Activated CD8-positive, alpha-beta memory T cell treated with anti-CD3 and anti-CD28 coated beads for 24 hours (primary cell): ENCODE data around the gene ATP6V1B1.

Experiments
- DNase-seq: peaks from one replicate; pipeline ENCODE4 v3.0.0-alpha.2; 2020

ATP6V1B1 gene

DNA sequence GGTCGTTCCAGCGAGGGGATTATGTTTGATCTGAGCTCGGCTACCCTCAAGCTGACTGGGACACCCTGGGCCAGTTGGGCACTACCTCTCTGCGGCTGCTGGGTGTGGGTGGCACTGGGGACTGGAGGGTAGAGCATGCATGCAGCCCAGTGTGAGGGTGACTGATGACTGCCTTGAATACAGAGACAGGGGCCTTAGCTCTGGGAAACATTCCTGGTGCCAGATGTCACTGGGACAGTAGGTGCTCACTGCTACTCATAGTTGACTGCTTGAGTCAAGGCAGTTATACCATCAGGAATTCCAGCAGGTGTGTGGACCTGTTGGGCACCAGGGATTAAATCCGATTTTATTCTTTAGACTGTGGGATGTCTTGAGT is 33.6 kb upstream of the ATP6V1B1 start:
- DNase-seq: no peak

DNA sequence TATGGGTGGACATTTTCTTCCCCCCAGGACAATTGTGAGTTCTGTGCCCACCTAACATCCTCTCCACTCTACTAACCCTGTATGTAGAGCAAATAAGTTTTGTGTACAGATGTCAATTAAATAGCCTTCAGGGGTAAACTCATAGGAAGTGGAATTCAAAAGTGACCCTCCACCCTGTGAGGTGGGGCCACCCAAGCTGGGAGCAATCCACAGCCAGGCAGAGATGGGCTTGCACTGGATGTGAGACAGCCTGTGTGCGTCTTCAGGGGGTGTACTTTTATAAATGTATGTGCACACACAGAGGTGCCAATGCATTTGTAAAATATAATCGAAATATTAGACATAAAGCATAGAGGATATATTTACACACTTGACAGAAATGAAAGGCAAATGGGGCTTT is 33.1 kb upstream of the ATP6V1B1 start:
- no peak for DNase-seq

GRCh38 chr2:70903171-70903570 is 32.5 kb upstream of the ATP6V1B1 start:
- no peak for DNase-seq

DNA sequence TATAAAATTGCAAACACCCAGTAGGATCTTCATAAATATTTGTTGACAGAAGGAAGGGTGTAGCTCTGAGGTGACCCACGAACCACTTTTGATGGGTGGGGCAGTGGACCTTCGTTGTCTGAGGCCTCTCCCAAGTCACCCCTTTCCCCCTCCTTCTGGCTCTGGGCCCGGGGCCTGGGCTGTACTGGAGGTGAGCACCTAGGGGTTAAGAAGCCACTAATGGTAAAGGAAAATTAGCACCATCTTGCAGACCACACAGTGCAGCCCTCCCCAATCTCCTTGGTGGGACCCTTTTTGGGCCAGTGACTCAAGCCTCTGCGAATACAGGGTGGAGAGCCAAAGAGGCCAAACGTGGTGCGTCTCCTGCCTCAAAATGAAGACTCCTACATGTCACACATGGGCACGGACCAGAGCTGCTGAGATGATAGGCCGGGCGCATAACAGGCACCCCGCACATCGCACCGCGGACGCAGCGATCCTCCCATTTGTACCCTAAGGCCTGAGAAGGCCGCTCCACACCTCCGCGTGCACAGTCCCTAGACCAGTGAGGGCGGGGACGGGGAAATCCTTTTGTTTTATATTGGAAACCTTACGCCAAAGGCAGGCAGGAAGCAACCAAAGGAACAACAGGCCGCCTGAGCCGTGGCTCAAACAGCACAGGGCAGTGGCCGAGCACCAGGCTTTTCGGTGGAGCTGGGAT is 31.9 kb upstream of the ATP6V1B1 start:
- DNase-seq: no peak

- peak; percentile 55 for DNase-seq
Observed at GRCh38 chr2:70904371-70905216, 31.1 kb upstream of the ATP6V1B1 start.

- peak; percentile 55 for DNase-seq
Observed at GRCh38 chr2:70905443-70906421, 30.0 kb upstream of the ATP6V1B1 start.

- DNase-seq: peak; percentile 50
Observed at GRCh38 chr2:70906439-70907005, 29.2 kb upstream of the ATP6V1B1 start.

DNA sequence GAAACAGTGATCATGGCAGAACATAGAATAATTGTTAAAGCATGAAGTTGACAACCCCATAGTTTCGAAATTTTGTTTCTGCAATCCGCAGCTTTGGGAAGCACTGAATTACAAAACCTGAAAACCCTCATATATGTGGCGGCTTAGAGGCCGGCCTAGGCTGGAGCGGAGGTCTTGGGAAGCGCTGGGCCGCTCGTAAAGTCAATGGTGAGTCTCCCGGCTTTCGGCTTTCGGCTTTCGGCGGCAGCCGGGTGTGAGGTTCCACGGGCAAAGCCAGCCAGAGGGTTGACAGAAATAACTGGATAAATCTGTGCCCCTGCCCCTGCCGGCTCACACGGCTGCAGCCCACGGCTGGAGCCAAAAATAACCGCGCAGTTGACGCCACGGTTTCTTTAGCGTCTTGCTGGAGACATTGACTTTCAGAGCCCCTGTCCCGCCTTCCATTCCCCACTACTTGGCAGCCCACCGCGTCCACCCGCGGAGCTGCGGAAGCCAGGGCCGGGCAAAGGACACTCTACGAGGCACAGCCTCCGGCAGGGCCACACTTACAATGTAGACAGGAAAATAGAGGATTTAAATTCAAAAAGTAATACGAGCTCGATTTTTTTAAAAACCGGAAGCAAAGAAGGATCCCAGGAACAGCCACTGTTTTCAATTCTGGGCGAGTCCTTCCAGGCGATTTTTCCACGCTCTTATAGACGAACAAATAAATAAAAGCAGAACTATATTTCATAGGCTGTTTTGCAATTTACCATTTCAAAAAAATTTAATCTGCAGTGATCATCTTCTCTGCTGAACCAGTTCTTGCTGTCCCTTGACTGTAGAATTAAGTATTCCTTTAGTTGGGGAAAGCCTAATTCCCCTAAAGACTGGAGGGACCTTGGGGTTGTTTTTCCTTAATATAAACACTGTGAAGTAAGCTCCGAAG is 28.3 kb upstream of the ATP6V1B1 start:
- DNase-seq: peak; percentile 54

GRCh38 chr2:70916291-70916690 is 19.4 kb upstream of the ATP6V1B1 start:
- no peak for DNase-seq

DNA sequence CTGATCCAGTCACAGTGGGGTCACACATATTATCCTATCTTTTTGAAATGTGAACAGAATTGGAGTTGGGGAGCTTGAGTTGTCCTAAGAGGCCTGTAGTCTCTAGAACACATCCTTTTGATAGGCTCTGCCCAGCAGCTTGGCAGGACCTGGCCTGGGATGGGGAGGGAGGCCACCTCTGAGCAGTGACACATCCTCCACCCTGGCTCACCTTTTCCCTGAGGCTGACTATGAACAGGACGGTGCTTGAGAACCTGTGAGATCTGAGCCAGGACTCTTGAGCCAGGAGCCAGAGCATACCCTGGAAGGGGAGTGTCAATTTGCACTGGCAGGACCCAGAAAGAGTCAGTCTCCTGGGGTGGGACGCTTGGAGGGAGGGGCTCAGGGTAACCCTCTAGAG is 17.7 kb upstream of the ATP6V1B1 start:
- DNase-seq: no peak

DNA sequence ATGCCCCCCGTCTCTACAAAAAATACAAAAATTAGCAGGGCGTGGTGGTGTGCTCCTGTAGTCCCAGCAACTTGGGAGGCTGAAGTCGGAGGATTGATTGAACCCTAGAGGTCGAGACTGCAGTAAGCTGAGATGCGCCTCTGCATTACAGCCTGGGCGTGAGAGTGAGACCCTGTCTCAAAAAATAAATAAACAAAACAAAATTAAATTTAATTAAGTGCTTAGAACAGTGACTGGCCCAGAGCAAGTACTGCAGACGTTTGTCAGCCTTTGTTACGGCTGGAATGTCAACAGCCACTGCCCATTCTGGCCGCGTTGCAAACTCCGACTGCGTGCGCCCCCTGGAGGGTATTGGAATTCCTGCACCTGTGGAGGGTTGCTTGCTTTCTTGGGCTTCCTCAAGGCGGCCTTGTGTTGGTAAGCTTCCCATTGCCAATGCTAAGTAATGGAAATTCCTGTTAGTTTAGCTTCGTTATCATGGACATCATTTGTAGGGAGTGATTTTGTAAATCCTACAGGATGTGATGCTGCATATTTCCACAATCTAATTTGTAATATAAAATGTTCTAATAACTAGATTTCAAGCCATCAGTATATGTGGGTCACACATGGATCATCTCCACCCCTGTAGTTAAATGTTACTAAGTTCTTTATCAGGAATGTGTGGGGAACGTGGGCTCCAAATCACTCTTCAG is 15.9 kb upstream of the ATP6V1B1 start:
- DNase-seq: peak; percentile 93

DNA sequence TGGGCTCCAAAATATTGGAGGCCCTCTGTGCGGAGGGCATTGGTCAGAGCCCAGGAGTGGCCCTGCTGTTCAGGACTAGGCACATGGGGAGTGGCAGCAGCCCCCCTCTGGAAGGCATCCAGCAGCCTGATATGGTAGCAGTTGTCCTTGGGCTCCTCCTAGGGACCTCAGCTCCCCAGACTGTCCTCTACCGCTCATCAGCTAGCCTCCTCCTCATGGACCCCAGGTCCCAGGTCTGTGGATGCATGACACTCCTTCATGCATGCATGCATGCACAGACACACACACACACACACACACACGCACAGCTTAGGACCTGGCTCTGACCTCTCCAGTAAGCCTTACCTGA is 15.4 kb upstream of the ATP6V1B1 start:
- DNase-seq: peak; percentile 50

DNA sequence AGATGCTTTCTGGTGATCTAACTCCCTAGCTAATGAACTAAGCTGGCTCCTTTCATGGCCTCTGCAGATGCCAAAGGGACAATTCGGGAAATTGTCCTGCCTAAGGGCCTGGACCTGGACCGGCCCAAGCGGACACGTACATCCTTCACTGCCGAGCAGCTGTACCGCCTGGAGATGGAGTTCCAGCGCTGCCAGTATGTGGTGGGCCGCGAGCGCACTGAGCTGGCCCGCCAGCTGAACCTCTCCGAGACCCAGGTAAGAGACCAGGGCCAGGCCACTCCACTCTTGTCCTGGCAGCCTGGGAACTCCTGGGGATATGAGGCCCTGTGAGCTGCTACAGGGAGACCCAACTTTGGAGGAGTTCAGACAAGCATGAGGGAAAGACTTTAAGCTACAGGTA is 14.7 kb upstream of the ATP6V1B1 start:
- DNase-seq: peak; percentile 52

- DNase-seq: peak; percentile 4
Observed at GRCh38 chr2:70921839-70922234, 13.9 kb upstream of the ATP6V1B1 start.

DNA sequence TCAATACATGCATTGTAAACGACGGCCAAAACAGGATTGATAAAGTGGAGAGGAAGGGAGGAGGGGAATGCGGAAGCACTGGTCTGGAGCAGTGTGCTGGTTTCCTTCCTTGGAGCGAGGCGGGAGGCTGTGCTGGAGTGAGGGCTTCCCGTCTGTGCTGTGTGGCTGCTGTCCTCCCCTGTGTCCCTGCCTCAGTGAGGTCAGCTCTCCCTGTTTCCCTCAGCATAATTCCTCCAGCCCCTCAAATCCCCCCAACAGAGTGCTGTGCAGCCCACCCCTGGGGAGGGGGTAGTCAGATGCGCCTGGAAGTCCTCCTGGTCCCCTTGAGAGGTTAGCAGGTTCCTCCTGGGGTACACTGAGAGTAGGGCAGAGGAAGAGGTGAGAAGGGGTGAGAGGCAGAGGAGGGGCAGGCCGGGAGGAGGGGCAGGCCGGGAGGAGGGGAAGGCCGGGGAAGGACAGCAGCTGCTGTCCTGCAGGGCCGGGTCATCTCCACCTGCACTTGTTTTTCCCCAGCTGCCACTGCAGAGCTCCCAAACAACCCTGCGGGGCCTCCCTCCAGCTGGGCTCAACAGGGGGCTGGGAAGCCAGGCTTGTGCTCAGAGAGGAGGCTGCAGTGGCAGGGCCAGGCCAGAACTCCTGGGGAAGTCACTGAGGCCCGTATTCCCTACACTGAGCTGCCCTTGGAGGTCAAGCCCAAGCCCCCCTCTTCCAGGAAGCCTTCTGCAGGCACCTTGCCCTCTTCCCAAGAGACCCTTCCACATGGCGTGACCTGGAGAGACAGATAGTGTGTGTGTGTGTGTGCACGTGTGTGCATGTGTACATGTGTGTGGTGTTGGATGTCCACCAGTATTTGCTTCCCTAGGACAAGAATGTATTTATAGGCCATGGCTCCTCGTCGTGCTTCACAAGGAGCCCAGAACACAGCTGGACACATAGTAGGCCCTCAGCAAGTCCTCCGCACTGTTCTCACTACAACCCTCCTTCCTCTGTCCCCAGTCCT is 13.2 kb upstream of the ATP6V1B1 start:
- peak; percentile 44 for DNase-seq

DNA sequence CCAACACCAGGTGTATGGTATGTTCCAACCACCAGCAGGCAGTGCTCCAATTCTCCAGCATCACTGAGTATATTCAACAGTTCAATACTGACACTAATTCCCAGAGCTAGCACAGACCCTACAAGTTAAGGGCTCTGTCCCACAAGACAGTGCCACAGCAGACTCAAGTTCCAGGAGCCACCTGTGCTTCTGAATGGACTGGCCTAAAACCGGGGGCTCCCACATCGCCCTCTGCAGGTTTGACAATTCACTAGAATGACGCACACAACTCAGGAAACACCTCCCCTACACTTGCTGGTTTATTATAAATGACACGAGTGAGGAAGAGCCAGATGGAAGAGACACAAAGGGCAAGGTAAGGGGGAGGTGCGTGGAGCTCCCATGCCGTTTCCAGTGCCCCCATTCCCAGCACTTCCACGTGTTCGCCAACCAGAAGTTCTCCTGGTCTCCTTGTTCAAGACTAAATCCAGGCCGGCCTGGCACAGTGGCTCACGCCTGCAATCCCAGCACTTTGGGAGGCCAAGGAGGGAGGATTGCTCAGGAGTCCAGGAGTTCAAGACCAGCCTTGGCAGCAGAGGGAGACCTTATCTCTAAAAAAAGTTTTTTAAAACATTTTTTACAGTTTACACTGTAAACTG is 12.2 kb upstream of the ATP6V1B1 start:
- DNase-seq: peak; percentile 55

GRCh38 chr2:70926042-70926441 is 9.7 kb upstream of the ATP6V1B1 start:
- DNase-seq: peak; percentile 50

- DNase-seq: peak; percentile 15
Observed at GRCh38 chr2:70927138-70927537, 8.6 kb upstream of the ATP6V1B1 start.

DNA sequence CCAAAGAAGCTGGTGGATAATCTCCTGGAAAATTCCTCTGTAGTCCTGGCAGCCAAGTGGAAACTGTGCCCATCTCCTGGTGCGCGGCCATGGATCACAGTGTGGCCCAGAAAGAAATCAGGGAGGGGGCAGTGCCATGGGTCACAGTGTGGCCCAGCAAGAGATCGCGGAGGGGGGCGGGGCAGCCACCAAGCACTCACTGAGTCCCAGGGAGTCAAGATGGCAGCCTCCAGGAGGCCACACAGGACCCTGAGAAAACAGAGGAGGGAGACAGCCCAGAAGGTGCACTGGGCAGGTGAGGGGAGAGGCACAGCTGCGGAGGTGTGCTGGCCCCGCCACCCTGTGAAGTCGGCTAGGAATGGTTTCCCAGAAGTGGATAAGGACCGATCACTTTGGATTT is 8.1 kb upstream of the ATP6V1B1 start:
- peak; percentile 28 for DNase-seq
